Ovary (tissue), 3 donors: ENCODE results near the gene OR13C2.
"Not testable (repeated sequence)": the region's sequence is repeated elsewhere in the genome, so short reads cannot be mapped to it uniquely, and the experiment has no call there.

Experiments
- EP300 ChIP-seq: sonication (generic); formaldehyde crosslinking; IDR thresholded peaks from one replicate; pipeline ENCODE4 v1.6.1; 2017; ENCODE audit warnings: antibody characterized with exemption
- POLR2A ChIP-seq: fragments of 450-650 bp; IDR thresholded peaks from one replicate; pipeline ENCODE4 v1.6.1; 2017; ENCODE audit warnings: antibody characterized with exemption, mild to moderate bottlenecking, moderate library complexity
- TF ChIP-seq, protein P1 (sequence below), 3 donors: fragments of 450-650 bp in 2 of 3; fragments of 200-600 bp in 1 of 3; IDR thresholded peaks; one replicate each; pipeline versions ENCODE4 v1.5.1 to v1.8.0; 2016 to 2022; ENCODE audit warnings: antibody characterized with exemption in 3 of 3, mild to moderate bottlenecking in 1 of 3
- donor health status: DM: no; HTN: no; CAD: no.

- TF ChIP-seq, protein P1, sequence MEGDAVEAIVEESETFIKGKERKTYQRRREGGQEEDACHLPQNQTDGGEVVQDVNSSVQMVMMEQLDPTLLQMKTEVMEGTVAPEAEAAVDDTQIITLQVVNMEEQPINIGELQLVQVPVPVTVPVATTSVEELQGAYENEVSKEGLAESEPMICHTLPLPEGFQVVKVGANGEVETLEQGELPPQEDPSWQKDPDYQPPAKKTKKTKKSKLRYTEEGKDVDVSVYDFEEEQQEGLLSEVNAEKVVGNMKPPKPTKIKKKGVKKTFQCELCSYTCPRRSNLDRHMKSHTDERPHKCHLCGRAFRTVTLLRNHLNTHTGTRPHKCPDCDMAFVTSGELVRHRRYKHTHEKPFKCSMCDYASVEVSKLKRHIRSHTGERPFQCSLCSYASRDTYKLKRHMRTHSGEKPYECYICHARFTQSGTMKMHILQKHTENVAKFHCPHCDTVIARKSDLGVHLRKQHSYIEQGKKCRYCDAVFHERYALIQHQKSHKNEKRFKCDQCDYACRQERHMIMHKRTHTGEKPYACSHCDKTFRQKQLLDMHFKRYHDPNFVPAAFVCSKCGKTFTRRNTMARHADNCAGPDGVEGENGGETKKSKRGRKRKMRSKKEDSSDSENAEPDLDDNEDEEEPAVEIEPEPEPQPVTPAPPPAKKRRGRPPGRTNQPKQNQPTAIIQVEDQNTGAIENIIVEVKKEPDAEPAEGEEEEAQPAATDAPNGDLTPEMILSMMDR (IDR thresholded peaks at IDR 0.05): not testable (repeated sequence)
- TF ChIP-seq POLR2A, EP300: not testable (repeated sequence)
Observed at GRCh38 chr9:104599313-104599712, 6.1 kb downstream of the OR13C2 start, which contains the start of gene OR13C5.
